K562 (cell line): Measurements from ENCODE around the gene C16orf96. TPM values are rescaled to one million over a fixed set of nuclear protein-coding genes. Genes with fewer than 3 reads are reported as not detected.

ENCODE experiments used
- CREB3L1 ChIP-seq: fragments of 450-650 bp; IDR thresholded peaks from 2 replicates; pipeline ENCODE4 v1.6.1; 2014; ENCODE audit warnings: low read depth, mild to moderate bottlenecking, moderate library complexity, borderline replicate concordance
- LCOR ChIP-seq: sonication (generic); formaldehyde crosslinking; IDR thresholded peaks from 2 replicates; pipeline ENCODE4 v1.8.0; 2022; ENCODE audit warnings: mild to moderate bottlenecking, missing genetic modification reagents
- MNT ChIP-seq, 2 experiments: fragments of 450-650 bp; conservative IDR thresholded peaks; 2 replicates each; pipeline ENCODE4 v1.6.1; 2017; ENCODE audit warnings: mild to moderate bottlenecking in 2 of 2, moderate library complexity in 2 of 2
- NCOR1 ChIP-seq: fragments of 450-650 bp; IDR thresholded peaks from 2 replicates; pipeline ENCODE4 v1.6.1; 2016; ENCODE audit warnings: mild to moderate bottlenecking, moderate library complexity
- SMARCA5 ChIP-seq: fragments of 450-650 bp; IDR thresholded peaks from 2 replicates; pipeline ENCODE4 v1.6.1; 2016
- ZNF583 ChIP-seq: fragments of 250-450 bp; sonication (Bioruptor Pico); IDR thresholded peaks from 2 replicates; pipeline ENCODE4 v1.4.0; 2020
- ZNF639 ChIP-seq, 2 experiments: fragments of 200-800 bp in 1 of 2; sonication (Bioruptor generic) in 1 of 2; sonication (generic) in 1 of 2; formaldehyde crosslinking in 1 of 2; IDR thresholded peaks in 1 of 2; conservative IDR thresholded peaks in 1 of 2; 2 replicates each; pipeline versions ENCODE4 v1.5.0 to v1.6.1; 2016 to 2020; ENCODE audit warnings: missing compliant biosample characterization in 1 of 2, missing genetic modification characterization in 1 of 2, missing genetic modification reagents in 1 of 2
- polyA plus RNA-seq, 8 experiments: library from polyadenylated mRNA; depleted of rRNA in 4 of 8; stranded (reverse) in 5 of 8; unstranded in 3 of 8; fragments of >200 nt; fragmentation: Nextera tagmentation in 2 of 8; fragmentation: Illumina TruSeq in 1 of 8; extraction: Ambion mirVana in 2 of 8; extraction: Trizol in 1 of 8; gene quantifications; 2 replicates each; pipeline versions ENCODE4 v1.2.1 to v1.2.3, GENCODE V29; 2011 to 2014; ENCODE audit warnings: inconsistent platforms in 1 of 8, missing spikeins in 1 of 8
- total RNA-seq, 7 experiments: library from RNA; depleted of rRNA in 6 of 7; stranded (reverse); fragments of >200 nt in 6 of 7; fragmentation: Illumina TruSeq in 2 of 7; extraction: Trizol in 2 of 7; gene quantifications; 2 replicates each; pipeline versions ENCODE4 v1.2.1 to v1.2.3, GENCODE V29; 2011 to 2021; ENCODE audit warnings: low replicate concordance in 1 of 7
- TF ChIP-seq, protein P1 (sequence below): fragments of 450-650 bp; IDR thresholded peaks from 2 replicates; pipeline ENCODE4 v1.6.1; 2018; ENCODE audit not compliant: partially characterized antibody
- TF ChIP-seq, protein P2 (sequence below): sonication (generic); formaldehyde crosslinking; IDR thresholded peaks from 2 replicates; pipeline ENCODE4 v1.8.0; 2022; ENCODE audit warnings: mild to moderate bottlenecking, missing genetic modification reagents, borderline replicate concordance
- TF ChIP-seq, protein P3 (sequence below): fragments of 450-650 bp; IDR thresholded peaks from 2 replicates; pipeline ENCODE4 v1.6.1; 2016; ENCODE audit warnings: mild to moderate bottlenecking

C16orf96 gene
- total and polyA plus RNA-seq, 9 of the 15 experiments (the other 6 are each of a cell fraction or from before 2014, with no cell fraction given): not detected

DNA sequence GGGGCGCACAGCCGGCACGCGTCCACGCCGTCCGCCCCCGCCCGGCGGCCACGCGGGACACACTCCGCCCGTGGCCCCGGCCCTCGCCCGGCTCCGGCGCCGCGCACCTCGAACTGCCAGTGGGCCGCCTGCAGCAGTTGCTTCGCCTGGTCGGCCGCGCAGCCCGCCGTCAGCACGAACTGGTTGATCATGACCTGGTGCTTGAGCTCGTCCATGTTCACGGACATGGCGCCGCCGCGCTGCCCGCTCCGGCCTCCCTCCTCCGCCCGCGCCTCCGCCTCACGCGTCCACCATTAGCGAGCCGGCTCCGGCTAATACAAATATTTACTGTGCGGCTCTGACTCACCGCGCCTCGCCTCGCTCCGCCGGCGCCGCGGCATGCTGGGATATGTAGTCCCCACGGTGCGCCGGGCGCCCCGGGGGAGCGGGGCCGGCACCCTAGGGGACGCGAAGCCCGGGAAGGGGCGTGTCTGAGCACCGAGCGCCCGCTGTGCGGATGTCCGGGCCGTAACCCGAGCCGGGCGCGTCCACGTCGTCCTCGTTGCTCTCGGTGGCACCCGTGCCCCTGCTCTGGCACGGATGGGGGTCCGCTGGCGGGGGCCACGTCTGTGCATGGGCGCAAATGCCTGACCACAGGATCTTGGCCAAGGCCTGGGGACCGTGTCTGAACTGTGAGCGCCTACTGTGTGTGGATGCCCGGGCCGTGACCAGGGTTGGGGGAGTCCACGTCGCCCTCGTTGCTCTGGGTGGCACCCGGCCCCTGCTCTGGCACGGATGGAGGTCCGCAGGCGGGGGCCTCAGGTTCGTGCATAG, 58.6 kb downstream of the C16orf96 start, which contains the start of gene UBALD1 (continued):
- TF ChIP-seq CREB3L1 (peak; percentile 88), NCOR1 (no peak), MNT (conservative IDR thresholded peaks at IDR 0.05) (peak; percentile 79 to 95), LCOR (CRISPR knock-in tag) (no peak), ZNF583 (CRISPR knock-in tag) (no peak), SMARCA5 (no peak), ZNF639 (CRISPR knock-in tag; conservative IDR thresholded peaks at IDR 0.05 in 1 of 2, IDR thresholded peaks at IDR 0.05 in 1 of 2) (peak in 1 of 2 experiments; percentile 93; a peak in 2 of 4 replicates)
- TF ChIP-seq, protein P1, sequence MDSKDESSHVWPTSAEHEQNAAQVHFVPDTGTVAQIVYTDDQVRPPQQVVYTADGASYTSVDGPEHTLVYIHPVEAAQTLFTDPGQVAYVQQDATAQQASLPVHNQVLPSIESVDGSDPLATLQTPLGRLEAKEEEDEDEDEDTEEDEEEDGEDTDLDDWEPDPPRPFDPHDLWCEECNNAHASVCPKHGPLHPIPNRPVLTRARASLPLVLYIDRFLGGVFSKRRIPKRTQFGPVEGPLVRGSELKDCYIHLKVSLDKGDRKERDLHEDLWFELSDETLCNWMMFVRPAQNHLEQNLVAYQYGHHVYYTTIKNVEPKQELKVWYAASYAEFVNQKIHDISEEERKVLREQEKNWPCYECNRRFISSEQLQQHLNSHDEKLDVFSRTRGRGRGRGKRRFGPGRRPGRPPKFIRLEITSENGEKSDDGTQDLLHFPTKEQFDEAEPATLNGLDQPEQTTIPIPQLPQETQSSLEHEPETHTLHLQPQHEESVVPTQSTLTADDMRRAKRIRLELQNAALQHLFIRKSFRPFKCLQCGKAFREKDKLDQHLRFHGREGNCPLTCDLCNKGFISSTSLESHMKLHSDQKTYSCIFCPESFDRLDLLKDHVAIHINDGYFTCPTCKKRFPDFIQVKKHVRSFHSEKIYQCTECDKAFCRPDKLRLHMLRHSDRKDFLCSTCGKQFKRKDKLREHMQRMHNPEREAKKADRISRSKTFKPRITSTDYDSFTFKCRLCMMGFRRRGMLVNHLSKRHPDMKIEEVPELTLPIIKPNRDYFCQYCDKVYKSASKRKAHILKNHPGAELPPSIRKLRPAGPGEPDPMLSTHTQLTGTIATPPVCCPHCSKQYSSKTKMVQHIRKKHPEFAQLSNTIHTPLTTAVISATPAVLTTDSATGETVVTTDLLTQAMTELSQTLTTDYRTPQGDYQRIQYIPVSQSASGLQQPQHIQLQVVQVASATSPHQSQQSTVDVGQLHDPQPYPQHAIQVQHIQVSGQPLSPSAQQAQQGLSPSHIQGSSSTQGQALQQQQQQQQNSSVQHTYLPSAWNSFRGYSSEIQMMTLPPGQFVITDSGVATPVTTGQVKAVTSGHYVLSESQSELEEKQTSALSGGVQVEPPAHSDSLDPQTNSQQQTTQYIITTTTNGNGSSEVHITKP: peak; percentile 13
- TF ChIP-seq, protein P2, sequence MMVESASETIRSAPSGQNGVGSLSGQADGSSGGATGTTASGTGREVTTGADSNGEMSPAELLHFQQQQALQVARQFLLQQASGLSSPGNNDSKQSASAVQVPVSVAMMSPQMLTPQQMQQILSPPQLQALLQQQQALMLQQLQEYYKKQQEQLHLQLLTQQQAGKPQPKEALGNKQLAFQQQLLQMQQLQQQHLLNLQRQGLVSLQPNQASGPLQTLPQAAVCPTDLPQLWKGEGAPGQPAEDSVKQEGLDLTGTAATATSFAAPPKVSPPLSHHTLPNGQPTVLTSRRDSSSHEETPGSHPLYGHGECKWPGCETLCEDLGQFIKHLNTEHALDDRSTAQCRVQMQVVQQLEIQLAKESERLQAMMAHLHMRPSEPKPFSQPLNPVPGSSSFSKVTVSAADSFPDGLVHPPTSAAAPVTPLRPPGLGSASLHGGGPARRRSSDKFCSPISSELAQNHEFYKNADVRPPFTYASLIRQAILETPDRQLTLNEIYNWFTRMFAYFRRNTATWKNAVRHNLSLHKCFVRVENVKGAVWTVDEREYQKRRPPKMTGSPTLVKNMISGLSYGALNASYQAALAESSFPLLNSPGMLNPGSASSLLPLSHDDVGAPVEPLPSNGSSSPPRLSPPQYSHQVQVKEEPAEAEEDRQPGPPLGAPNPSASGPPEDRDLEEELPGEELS: no peak
- TF ChIP-seq, protein P3, sequence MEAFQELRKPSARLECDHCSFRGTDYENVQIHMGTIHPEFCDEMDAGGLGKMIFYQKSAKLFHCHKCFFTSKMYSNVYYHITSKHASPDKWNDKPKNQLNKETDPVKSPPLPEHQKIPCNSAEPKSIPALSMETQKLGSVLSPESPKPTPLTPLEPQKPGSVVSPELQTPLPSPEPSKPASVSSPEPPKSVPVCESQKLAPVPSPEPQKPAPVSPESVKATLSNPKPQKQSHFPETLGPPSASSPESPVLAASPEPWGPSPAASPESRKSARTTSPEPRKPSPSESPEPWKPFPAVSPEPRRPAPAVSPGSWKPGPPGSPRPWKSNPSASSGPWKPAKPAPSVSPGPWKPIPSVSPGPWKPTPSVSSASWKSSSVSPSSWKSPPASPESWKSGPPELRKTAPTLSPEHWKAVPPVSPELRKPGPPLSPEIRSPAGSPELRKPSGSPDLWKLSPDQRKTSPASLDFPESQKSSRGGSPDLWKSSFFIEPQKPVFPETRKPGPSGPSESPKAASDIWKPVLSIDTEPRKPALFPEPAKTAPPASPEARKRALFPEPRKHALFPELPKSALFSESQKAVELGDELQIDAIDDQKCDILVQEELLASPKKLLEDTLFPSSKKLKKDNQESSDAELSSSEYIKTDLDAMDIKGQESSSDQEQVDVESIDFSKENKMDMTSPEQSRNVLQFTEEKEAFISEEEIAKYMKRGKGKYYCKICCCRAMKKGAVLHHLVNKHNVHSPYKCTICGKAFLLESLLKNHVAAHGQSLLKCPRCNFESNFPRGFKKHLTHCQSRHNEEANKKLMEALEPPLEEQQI: no peak
